Fibroblast of lung (primary cell): ENCODE results near the gene ZFAND2B. TPM values are rescaled to one million over a fixed set of nuclear protein-coding genes. Genes with fewer than 3 reads are reported as not detected.

Experiments
- DNase-seq, 2 donors: peaks; one replicate each; pipeline versions ENCODE4 v3.0.0 to v3.0.0-alpha.2; 2010; ENCODE audit warnings: low read depth in 2 of 2
- H2AFZ ChIP-seq: 2 replicates; pipeline ENCODE4 v1.5.1; 2012; ENCODE audit warnings: low read length, control low read depth, inconsistent platforms
- H3K27ac ChIP-seq: 2 replicates; pipeline ENCODE4 v1.5.1; 2011; ENCODE audit warnings: low read length, control low read depth; ENCODE audit not compliant: insufficient read depth
- H3K27me3 ChIP-seq: 2 replicates; pipeline ENCODE4 v1.5.1; 2011; ENCODE audit warnings: mild to moderate bottlenecking, low read length; ENCODE audit not compliant: control insufficient read depth, insufficient read depth
- H3K36me3 ChIP-seq: 2 replicates; pipeline ENCODE4 v1.5.1; 2011; ENCODE audit warnings: low read length; ENCODE audit not compliant: control insufficient read depth, insufficient read depth
- H3K4me1 ChIP-seq: 2 replicates; pipeline ENCODE4 v1.5.1; 2011; ENCODE audit warnings: low read length; ENCODE audit not compliant: control insufficient read depth, insufficient read depth; ENCODE audit errors: extremely low read depth
- H3K4me2 ChIP-seq: 2 replicates; pipeline ENCODE4 v1.5.1; 2011; ENCODE audit warnings: low read length, control low read depth; ENCODE audit not compliant: insufficient read depth; ENCODE audit errors: extremely low read depth
- H3K4me3 ChIP-seq, 4 experiments: fragments of 200-600 bp in 1 of 4; sonication (generic) in 1 of 4; replicated peaks in 1 of 4; 2 replicates each; pipeline ENCODE4 v1.5.1; 2011 to 2016; ENCODE audit warnings: low read length in 4 of 4, low read depth in 3 of 4, mild to moderate bottlenecking in 3 of 4, control low read depth in 2 of 4, inconsistent platforms in 1 of 4, mixed read lengths in 1 of 4; ENCODE audit not compliant: insufficient read depth in 1 of 4; ENCODE audit errors: control extremely low read depth in 1 of 4
- H3K79me2 ChIP-seq: 2 replicates; pipeline ENCODE4 v1.5.1; 2012; ENCODE audit warnings: mild to moderate bottlenecking, low read length, inconsistent platforms; ENCODE audit not compliant: control insufficient read depth, insufficient read depth
- H3K9ac ChIP-seq: 2 replicates; pipeline ENCODE4 v1.5.1; 2011; ENCODE audit warnings: mild to moderate bottlenecking, low read length, control low read depth; ENCODE audit not compliant: insufficient read depth
- H3K9me3 ChIP-seq: 2 replicates; pipeline ENCODE4 v1.5.1; 2012; ENCODE audit warnings: low read depth, low read length; ENCODE audit not compliant: control insufficient read depth, insufficient read depth
- H4K20me1 ChIP-seq: 2 replicates; pipeline ENCODE4 v1.5.1; 2011; ENCODE audit warnings: low read length; ENCODE audit not compliant: control insufficient read depth, insufficient read depth; ENCODE audit errors: extremely low read depth
- EZH2 ChIP-seq: IDR thresholded peaks from 2 replicates; pipeline ENCODE4 v1.5.1; 2012; ENCODE audit warnings: low read length, control low read depth, mild to moderate bottlenecking; ENCODE audit errors: missing control alignments
- polyA plus RNA-seq, 2 donors: library from polyadenylated mRNA; depleted of rRNA in 1 of 2; stranded (reverse) in 1 of 2; unstranded in 1 of 2; fragments of >200 nt; gene quantifications; 2 replicates each; pipeline ENCODE4 v1.2.1, GENCODE V29; 2011 to 2012; ENCODE audit warnings: missing spikeins in 1 of 2
- total RNA-seq: library from RNA; depleted of rRNA; stranded (reverse); fragments of >200 nt; gene quantifications from 2 replicates; pipeline ENCODE4 v1.2.1, GENCODE V29; 2014
- TF ChIP-seq, protein P1 (sequence below), 2 donors: IDR thresholded peaks in 1 of 2; conservative IDR thresholded peaks in 1 of 2; 1 replicate in 1 of 2; 2 replicates in 1 of 2; pipeline ENCODE4 v1.5.1; 2011 to 2012; ENCODE audit warnings: low read length in 2 of 2, control low read depth in 1 of 2, inconsistent platforms in 1 of 2, low read depth in 1 of 2, mild to moderate bottlenecking in 1 of 2

The ZFAND2B gene
- total and polyA plus RNA-seq, 2 donors (not counting 1 experiment from before 2014, with no cell fraction given), result 26.8 to 40.0 TPM

DNA sequence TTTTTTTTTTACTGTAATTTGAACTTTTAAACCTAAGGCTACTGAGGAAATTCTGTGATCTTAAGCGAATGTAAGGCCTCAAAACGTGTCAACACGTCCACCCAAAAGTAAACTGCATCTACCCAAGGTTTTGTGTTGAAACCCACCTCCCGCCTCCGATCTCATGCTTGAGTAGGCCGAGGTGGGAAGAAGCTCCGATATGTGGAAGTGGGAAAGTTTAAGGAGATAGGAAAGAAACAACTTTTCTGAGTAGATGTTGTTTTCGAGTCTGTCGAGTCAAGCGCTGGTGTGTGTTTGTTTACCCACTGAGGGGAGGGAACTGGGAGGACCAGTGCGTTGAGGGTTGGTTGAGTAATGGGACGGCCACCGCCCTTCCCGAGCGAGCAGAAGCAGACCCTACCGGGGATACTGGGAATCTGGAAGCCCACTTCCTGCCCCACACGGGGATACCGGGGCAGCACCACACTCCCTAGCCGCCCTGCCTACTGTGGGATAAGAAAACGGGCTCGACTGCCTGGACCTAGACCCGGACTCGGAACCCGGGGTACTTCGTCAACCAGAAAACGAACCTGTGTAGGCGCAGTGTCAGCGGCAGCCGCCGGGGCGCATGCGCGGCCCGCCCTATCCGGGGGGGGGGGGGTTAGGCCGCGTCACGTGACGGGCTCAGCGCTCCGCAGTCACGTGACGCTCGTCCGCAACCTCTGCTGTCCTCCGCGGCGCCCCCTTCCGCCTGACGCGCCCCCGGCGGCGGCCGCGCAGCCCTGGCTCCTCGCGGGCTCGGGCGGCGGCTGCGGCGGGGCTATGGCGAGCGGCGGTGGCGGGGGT lies 28.8 kb upstream of the ZFAND2B start, which contains the start of gene RETREG2:
RETREG2 (plus strand) TSS at position 724 of the 825 bp plus-strand sequence; CDS start at position 802, 78 bp downstream.
- peak within 1 kb of the TSS; percentile 98 for H3K4me2 ChIP-seq
- DNase-seq, result peak; percentile 85 to 93
- H2AFZ ChIP-seq, result peak within 1 kb of the TSS; percentile 91
- H3K9ac ChIP-seq, result peak within 1 kb of the TSS; percentile 91
- H3K27me3 ChIP-seq, result no peaks in the 10 kb centered on the region
- H3K4me1 ChIP-seq, result peaks cover 9% of the 10 kb centered on the region
- H3K36me3 ChIP-seq, result peaks cover 17% of the 10 kb centered on the region
- peak within 1 kb of the TSS; percentile 98 for H3K27ac ChIP-seq
- H4K20me1 ChIP-seq, result no peaks in the 10 kb centered on the region
- peak within 1 kb of the TSS; percentile 70 to 93 (median 84) for H3K4me3 ChIP-seq
- no peaks in the 10 kb centered on the region for H3K9me3 ChIP-seq
- peaks cover 23% of the 10 kb centered on the region for H3K79me2 ChIP-seq
- TF ChIP-seq, protein P1, sequence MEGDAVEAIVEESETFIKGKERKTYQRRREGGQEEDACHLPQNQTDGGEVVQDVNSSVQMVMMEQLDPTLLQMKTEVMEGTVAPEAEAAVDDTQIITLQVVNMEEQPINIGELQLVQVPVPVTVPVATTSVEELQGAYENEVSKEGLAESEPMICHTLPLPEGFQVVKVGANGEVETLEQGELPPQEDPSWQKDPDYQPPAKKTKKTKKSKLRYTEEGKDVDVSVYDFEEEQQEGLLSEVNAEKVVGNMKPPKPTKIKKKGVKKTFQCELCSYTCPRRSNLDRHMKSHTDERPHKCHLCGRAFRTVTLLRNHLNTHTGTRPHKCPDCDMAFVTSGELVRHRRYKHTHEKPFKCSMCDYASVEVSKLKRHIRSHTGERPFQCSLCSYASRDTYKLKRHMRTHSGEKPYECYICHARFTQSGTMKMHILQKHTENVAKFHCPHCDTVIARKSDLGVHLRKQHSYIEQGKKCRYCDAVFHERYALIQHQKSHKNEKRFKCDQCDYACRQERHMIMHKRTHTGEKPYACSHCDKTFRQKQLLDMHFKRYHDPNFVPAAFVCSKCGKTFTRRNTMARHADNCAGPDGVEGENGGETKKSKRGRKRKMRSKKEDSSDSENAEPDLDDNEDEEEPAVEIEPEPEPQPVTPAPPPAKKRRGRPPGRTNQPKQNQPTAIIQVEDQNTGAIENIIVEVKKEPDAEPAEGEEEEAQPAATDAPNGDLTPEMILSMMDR (conservative IDR thresholded peaks at IDR 0.05 in 1 of 2, IDR thresholded peaks at IDR 0.05 in 1 of 2; ENCODE audit: low read depth in 1 of 2, low read length in 2 of 2), result peak; percentile 5 to 11
- TF ChIP-seq EZH2, result no peak

DNA sequence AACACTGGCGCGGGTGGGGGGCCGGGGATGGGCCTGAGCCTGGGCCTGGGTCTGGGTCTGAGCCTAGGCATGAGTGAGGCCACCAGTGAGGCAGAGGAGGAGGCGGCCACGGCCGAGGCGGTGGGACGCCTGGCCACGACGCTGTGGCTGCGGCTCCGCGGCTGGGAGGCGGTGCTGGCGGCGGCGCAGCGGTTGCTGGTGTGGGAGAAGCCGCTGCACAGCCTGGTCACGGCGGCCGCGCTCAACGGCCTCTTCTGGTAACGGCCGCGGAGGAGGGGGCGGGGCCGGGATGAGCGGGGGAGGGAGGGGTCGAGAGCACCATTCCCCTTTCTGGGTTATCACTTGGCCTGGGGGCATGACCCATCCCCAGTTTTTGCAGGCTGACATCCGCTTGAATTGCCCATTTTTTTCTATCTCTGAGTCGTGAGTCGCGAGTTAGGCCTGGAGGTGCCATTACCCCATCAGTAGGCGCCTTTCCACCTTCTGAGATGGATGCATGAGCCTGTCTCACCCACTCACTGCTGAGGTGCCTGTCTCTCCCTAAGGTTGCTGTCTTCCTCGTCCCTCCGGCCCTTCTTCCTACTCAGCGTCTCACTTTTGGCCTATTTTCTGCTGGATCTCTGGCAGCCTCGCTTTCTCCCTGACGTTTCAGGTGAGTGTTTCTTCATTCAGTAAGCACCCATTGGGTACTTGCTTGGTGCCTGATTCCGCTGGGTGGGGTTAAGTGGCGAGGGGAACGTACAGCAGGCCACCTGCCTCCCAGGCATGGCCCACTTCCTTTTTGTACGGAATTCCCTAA lies 28.0 kb upstream of the ZFAND2B start:
- Histone ChIP-seq H3K36me3 (peaks cover 15% of the 10 kb centered on the region), H3K27ac (peak overlapping the region; percentile 17)
- no peak for TF ChIP-seq EZH2
- TF ChIP-seq, protein P1 (conservative IDR thresholded peaks at IDR 0.05 in 1 of 2, IDR thresholded peaks at IDR 0.05 in 1 of 2; ENCODE audit: low read depth in 1 of 2, low read length in 2 of 2), result no peak

More for the DNA sequence above, 28.0 kb upstream of the ZFAND2B start:
- no peaks in the 10 kb centered on the region for H3K9me3 ChIP-seq
- no peaks in the 10 kb centered on the region for H3K27me3 ChIP-seq
- H2AFZ ChIP-seq, result peak overlapping the region; percentile 69
- H4K20me1 ChIP-seq, result no peaks in the 10 kb centered on the region
- peak in 1 of 2 donors; percentile 28 for DNase-seq
- peak overlapping the region; percentile 86 for H3K4me2 ChIP-seq
- H3K4me3 ChIP-seq, result peak overlapping the region; percentile 61 to 93 (median 78)
- peak overlapping the region; percentile 91 for H3K9ac ChIP-seq
- peaks cover 23% of the 10 kb centered on the region for H3K79me2 ChIP-seq
- peaks cover 9% of the 10 kb centered on the region for H3K4me1 ChIP-seq
